ENCODE results near the gene FKBP6.
"Not testable (repeated sequence)": the region's sequence is repeated elsewhere in the genome, so short reads cannot be mapped to it uniquely, and the experiment has no call there.

FKBP6 gene

DNA sequence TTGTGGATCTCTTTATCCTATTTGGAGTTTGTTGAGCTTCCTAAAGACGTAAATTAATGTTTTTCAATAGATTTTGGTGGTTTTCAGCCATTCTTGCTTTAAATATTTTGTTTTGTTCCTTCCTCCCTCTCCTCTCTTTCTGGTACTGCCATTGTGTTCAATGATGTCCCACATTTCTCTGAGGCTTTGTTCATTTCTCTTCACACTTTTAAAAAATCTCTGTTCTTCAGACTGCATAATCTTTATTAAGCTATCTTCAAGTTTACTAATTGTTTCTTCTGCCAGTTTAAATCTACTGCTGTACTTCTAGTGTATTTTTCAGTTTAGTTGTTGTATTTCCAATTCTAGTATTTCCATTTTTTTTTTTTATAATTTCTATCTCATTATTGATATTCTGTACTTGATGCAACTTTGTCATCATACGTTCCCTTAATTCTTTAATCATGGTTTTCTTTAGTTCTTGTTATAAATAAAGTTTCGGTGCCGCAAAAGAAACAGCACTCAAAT lies 60.0 kb downstream of the FKBP6 start:
- no peak for FAIRE-seq

DNA sequence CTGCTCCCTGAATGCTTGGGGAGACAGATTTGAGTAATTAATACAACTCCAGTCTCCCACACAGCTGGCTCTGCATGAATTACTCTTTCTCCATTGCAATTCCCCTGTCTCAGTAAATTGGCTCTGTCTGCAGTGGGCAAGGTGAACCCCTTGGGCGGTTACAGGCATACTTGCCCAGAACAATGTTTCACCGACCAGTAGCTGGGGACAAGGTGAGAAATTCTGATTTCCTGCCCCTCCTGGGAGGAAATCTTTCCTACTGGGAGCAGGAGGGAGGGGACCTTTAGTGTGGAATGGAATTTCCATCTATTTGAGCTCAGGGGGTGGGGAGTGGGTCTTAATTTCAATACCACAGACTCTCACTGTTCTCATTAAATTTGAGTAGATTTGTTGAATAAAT lies 63.4 kb downstream of the FKBP6 start:
- DNase-seq (ENCODE audit: low spot score) (no peak), FAIRE-seq (no peak)

More for the DNA sequence above, 60.0 kb downstream of the FKBP6 start:
- DNase-seq (ENCODE audit: low spot score): no peak

DNA sequence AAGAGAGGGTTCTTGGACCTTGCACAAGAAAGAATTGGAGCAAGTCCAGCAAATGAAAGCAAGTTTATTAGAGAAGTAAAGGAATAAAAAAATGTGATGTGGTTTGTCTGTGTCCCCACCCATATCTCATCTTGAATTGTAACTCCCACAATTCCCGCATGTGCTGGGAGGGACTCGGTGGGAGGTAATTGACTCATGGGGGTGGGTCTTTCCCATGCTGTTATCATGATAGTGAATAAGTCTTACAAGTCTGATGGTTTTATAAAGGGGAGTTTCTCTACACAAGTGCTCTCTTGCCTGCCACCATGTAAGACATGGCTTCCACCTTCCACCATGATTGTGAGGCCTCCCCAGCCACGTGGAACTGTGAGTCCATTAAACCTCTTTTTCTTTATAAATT lies 66.5 kb downstream of the FKBP6 start:
- no peak for FAIRE-seq

DNA sequence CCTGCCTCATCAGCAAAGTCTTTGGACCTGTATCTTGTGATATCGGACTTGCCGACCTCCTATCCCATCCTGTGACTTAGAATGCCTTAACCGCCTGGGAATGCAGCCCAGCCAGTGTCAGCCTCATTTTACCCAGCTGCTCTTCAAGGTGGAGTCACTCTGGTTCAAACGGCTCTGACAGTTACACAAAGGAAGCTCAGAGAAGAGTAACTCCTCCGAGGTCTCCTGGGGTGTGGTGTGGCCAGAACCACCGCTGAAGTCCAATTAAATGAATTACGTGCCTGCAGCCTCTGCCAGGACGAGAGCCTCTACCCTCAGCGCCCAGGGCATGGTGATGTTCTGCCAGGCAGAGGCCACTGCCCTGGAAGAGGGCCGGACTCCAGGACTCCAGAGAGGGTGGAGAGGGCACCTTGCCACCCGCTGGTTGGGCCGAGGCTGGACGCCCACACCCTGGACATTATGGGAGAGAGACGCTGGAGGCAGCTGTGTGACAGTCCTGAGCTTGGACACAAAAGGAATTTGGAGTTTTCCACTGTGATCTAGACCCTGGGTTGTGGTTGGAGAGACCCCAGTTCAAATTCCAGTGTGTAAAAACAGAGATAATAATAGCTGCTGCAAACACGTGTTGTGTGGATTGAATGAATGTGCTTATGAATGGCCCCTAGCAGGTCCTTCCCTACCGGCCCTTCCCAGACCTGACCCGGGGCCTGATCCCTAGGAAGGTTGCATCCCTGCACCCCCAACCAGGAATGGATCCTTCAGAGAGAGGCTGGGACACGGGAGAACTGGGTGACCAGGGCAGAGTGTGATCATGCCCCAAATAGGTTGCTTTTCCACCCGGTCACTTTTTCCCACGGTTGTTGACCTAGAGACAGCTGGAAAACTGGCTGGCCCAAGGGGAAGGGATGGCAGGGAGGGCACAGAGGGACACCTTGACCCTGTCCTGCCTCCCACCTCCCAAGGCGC lies 67.9 kb downstream of the FKBP6 start:
- no peak for DNase-seq (ENCODE audit: low spot score)
- FAIRE-seq: no peak

More for the DNA sequence above, 66.5 kb downstream of the FKBP6 start:
- no peak for DNase-seq (ENCODE audit: low spot score)

DNA sequence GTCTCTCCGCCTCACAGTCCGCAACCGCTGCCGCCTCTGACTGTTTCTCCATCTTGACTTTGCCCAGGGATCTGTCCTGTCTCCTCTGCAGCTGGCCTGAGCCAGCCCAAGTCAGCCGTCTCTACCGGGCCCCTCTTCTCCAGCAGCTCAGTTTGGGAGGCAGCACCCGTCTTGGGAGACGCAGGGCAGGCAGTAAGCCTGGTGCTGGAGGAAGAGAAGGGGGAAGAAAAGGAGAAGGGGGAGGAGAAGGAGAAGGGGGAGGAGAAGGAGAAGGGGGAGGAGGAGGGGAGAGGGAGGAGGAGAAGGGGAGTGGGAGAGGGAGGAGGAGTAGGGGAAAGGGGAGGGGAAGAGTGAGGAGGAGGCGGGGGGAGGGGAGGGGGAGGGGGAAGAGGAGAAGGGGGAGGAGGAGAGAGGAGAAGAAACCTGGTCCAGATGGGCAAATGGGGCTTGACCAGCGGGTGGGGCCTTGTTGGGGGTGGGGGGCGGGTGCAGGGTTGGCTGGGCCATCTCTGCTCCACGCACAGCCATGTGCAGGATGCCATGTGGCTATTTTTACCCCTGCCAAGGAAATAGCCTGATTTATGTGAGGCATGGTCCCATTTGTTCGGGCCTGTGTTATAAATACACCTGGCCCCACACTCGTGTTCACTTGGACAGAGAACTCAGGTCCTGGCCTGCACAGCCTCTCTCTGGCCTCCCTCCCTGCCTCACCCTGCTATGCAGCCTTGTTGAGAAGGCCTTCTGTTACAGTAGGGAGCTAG lies 69.7 kb downstream of the FKBP6 start:
- DNase-seq (ENCODE audit: low spot score): no peak

DNA sequence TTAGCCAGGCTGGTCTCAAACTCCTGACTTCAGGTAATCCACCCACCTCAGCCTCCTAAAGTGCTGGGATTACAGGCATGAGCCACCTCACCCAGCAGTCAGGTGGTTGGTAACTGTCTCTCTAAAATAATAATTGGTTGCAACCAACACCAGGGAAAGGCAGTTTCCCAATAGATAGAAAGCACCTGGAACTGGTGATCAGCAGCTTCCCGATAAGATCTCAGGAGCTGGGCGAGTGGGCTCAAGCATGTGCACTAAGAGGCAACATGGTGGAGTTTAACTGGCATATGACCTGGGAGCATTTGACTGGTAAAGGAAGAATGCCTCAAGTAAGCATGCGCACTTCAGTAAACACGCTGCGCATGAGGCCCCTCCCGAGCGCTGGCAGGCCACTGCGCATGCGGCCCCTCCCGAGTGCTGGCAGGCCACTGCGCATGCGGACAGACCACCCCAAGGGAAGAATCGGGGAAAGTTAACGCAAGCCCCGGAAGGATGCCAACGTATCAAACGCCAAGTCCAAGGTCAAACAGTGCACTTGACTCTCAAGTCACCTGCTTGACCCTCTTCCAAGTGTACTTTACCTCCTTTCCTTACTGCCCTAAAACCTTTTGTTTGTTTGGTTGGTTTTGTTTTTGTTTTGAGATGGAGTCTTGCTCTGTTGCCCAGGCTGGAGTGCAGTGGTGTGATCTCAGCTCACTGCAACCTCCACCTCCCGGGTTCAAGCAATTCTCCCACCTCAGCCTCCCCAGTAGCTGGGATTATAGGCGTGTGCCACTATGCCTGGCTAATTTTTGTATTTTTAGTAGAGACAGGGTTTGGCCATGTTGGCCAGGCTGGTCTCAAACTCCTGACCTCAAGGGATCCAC lies 71.5 kb downstream of the FKBP6 start:
- DNase-seq (ENCODE audit: low spot score): not testable (repeated sequence)

More for the DNA sequence above, 69.7 kb downstream of the FKBP6 start:
- no peak for FAIRE-seq

DNA sequence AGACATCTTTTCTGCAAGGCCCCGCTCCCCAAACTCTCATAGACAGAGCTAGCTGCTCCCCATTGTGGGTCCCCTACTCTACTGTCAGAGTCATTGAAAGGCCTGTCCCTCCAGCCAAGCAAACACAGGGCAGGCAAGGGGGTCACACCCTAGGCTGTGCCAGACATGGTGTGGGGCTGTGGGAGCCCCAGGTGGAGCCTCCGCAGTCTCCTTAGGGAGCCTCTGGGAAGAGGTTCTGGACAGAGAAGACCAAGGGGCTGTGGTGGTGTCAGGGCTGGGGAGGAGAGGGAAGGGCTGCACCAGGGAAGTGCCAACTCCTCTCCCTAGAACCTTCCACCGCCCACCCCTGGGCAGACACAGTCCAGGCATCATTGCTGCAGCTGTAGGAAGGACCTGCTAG lies 76.9 kb downstream of the FKBP6 start:
- FAIRE-seq; DNase-seq (ENCODE audit: low spot score): not testable (repeated sequence)

More for the DNA sequence above, 71.5 kb downstream of the FKBP6 start:
- not testable (repeated sequence) for FAIRE-seq
